Ishikawa (cell line): Measurements from ENCODE around the gene WDR64.

Experiments
- CREB1 ChIP-seq: IDR thresholded peaks from 2 replicates; pipeline ENCODE4 v1.6.1; 2012; ENCODE audit warnings: low read depth
- EGR1 ChIP-seq: IDR thresholded peaks from 2 replicates; pipeline ENCODE4 v1.6.1; 2012
- FOXM1 ChIP-seq: IDR thresholded peaks from 2 replicates; pipeline ENCODE4 v1.6.1; 2012; ENCODE audit warnings: low read depth, borderline replicate concordance
- TAF1 ChIP-seq: IDR thresholded peaks from 2 replicates; pipeline ENCODE4 v1.6.1; 2012; ENCODE audit warnings: low read depth, mild to moderate bottlenecking
- TEAD4 ChIP-seq: IDR thresholded peaks from 2 replicates; pipeline ENCODE4 v1.6.1; 2012
- TF ChIP-seq, protein P1 (sequence below): IDR thresholded peaks from 2 replicates; pipeline ENCODE4 v1.6.1; 2012
- TF ChIP-seq, protein P2 (sequence below): IDR thresholded peaks from 2 replicates; pipeline ENCODE4 v1.6.1; 2012; ENCODE audit warnings: low read depth, mild to moderate bottlenecking
- TF ChIP-seq, protein P3 (sequence below): IDR thresholded peaks from 2 replicates; pipeline ENCODE4 v1.6.1; 2012

DNA sequence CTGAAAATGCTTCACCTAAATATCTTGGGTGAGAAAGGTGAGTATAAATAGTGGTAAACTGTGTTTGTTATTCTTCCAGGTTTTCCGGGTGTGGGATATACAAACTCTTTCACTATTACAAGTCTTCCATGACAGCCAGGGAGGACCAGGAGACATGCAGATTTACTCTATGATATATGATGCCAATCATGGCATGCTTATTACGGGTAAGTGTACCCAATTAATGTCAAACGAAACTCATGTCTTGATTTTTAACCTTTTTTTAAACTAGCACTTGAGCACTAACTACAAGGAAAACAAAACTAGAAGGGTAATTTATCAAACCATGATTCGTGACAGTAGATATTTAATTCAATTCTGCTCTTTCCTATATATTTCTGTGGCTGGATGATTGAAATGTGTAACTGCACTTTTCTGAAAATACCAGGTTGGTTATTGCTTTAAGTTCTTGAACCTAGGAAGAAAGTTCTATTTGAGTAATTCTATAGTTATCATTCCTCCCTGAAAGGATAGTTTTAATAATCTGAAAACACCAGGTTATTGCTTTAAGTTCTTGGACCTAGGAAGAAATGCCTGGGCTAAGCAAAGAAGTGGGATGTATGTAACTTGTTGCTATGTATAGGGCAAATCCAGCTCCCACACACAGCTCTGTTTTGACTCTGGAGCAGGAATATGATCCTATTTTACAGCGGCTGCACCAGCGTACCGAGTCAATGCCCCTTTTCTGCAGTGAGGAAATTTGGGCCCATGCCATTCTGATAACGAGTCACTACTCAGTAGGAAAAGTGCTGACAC lies 86.4 kb downstream of the WDR64 start:
- TF ChIP-seq TAF1 (no peak), EGR1 (no peak), FOXM1 (no peak), CREB1 (no peak), TEAD4 (no peak)
- TF ChIP-seq, protein P1, sequence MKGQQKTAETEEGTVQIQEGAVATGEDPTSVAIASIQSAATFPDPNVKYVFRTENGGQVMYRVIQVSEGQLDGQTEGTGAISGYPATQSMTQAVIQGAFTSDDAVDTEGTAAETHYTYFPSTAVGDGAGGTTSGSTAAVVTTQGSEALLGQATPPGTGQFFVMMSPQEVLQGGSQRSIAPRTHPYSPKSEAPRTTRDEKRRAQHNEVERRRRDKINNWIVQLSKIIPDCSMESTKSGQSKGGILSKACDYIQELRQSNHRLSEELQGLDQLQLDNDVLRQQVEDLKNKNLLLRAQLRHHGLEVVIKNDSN, result no peak
- TF ChIP-seq, protein P2, sequence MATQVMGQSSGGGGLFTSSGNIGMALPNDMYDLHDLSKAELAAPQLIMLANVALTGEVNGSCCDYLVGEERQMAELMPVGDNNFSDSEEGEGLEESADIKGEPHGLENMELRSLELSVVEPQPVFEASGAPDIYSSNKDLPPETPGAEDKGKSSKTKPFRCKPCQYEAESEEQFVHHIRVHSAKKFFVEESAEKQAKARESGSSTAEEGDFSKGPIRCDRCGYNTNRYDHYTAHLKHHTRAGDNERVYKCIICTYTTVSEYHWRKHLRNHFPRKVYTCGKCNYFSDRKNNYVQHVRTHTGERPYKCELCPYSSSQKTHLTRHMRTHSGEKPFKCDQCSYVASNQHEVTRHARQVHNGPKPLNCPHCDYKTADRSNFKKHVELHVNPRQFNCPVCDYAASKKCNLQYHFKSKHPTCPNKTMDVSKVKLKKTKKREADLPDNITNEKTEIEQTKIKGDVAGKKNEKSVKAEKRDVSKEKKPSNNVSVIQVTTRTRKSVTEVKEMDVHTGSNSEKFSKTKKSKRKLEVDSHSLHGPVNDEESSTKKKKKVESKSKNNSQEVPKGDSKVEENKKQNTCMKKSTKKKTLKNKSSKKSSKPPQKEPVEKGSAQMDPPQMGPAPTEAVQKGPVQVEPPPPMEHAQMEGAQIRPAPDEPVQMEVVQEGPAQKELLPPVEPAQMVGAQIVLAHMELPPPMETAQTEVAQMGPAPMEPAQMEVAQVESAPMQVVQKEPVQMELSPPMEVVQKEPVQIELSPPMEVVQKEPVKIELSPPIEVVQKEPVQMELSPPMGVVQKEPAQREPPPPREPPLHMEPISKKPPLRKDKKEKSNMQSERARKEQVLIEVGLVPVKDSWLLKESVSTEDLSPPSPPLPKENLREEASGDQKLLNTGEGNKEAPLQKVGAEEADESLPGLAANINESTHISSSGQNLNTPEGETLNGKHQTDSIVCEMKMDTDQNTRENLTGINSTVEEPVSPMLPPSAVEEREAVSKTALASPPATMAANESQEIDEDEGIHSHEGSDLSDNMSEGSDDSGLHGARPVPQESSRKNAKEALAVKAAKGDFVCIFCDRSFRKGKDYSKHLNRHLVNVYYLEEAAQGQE, result no peak
- TF ChIP-seq, protein P3, sequence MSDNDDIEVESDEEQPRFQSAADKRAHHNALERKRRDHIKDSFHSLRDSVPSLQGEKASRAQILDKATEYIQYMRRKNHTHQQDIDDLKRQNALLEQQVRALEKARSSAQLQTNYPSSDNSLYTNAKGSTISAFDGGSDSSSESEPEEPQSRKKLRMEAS, result no peak
